Inferior parietal cortex (tissue), 1 donor: ENCODE results near the gene KIF13A.
"Not testable (repeated sequence)": the region's sequence is repeated elsewhere in the genome, so short reads cannot be mapped to it uniquely, and the experiment has no call there.

ENCODE experiments used
- DNase-seq: peaks from one replicate; pipeline ENCODE4 v3.0.0-alpha.2; 2016; ENCODE audit errors: extremely low spot score

The KIF13A gene

DNA sequence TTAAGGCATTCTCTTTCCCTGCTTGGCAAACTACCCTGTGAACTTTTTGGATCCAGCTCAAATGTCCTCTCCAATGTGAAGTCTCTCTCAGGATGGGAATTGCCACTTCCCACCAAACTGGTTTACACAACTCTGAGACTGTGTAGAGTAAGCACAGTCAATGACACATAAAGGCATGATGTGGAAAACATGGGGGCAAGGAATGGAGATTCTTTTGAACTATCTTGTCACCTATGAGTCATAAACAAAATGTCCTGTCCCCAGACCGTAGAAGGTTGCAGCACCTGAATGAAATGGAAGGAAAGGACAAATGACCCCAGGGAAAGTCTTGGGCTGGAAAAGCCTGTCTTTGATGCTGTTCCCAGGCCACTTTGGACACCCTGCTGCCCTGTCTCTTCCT lies 11.0 kb upstream of the KIF13A start:
- no peak for DNase-seq

DNA sequence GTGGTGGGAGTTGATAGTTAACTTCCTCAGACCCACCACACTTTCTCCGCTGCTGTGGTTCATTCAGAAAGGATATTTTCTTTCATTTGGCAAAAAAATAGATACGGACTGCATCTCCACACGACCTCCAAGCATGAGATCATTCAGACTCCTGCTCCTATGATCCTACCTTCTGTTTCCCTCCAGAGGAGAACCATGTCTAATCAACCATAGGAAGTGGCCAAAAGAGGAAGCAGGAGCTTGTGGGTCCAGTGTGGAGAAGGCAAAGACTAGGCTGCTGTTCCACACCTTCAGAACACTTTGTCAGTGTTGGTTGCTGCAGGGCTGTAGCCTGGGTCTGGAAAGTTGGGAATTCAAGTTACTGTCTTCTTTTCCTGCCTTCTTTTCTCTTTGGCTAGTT lies 10.6 kb upstream of the KIF13A start:
- no peak for DNase-seq

DNA sequence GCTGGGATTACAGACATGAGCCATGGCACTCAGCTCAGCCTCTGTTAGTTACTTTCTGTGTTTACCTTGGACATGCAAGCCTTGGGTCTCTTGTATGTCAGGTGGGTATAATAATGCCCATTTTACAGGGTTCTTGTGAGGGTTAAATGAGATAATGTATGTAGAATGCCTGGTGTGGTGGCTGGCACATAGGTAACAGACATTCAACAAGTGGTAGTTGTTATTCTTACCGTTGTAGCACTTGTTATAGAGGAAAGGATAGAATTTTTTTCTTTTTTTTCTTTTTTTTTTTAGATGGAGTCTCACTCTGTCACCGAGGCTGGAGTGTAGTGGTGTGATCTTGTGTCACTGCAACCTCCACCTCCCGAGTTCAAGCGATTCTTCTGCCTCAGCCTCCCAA lies 8.0 kb upstream of the KIF13A start:
- no peak for DNase-seq

DNA sequence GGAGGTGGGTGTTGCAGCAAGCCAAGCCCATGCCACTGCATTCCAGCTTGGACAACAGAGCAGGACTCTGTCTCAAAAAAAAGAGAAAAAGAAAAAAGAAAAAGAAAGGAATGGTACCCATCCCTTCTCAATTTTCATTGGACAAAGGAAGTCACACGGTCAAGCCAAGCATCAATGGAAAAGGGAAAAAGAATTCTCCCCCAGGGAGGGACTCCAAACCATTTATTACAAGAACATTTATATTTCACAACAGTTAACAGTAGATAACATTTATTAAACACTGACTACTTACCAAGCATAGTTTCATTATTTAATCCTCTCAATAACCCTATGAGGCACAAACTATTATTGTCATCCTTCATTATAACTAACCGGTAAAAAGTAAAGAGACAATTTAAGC lies 6.6 kb upstream of the KIF13A start:
- no peak for DNase-seq

DNA sequence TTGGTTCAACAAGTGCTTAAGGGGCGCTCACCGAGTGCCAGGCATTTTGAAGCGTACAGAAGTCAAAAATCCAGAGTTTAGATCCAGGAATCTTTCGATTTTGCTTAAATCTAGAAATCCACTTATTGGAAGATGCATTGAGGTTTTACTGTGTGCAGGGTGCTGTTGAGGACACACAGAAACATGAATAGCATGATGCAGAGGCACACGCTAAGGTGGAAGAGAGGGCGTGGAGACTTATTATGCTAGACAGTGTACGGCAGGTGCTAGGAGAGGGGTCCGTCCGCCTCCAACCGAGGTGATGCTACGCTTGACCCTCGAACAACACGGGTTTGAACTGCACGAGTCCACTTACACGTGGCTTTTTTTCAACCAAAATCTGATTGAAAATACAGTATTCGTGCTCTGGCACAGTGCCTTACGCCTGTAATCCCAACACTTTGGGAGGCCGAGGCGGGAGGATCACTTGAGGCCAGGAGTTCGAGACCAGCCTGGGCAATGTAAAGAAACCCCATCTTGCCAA lies 1.0 kb upstream of the KIF13A start:
- DNase-seq, result no peak

GRCh38 chr6:17987697-17988421 lies 424 bp upstream of the KIF13A start:
- peak; percentile 80 for DNase-seq

DNA sequence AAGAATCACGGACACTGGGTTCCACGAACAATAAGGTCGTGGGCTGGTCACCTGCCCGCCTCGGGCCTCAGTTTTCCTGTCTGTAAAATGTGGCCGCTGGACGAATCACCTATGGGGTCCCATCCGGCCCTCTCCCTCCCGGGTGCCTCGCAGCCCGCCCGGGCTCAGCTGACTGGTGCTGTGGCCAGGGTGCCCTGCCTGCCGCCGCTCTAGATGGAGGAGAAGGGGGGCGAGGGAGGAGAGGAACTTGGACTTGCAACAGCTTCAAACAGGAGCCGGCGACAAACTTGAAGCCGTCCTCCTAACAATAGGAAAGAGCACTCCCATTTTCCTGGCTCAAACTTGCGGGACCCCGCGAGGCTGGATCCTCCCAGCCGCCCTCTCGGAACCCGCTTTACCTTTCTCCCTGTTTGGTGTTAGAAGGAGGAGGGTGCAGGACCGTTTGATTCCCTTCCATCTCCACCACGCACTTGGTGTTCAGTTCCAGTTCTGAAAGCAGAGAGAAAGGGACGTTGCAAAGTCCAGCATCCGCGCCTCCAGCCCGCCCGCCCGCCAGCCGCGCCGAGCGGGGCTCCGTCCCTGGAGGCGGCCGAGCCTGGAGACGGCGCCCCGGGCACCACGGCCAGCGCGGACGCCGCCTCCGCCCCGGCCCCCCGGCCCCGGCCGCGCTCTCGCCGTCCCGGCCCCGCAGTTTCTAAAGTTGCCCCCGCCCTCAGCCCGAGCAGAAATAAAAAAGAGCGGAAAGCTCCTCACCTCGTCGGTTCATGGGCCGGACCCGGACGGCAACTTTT lies 584 bp downstream of the KIF13A start:
- DNase-seq, result peak; percentile 53

GRCh38 chr6:17985934-17986655 lies 1.3 kb downstream of the KIF13A start:
- peak; percentile 47 for DNase-seq

GRCh38 chr6:17984812-17985670 lies 2.4 kb downstream of the KIF13A start:
- DNase-seq, result peak; percentile 55

- no peak for DNase-seq
These were observed 3.0 kb downstream of the KIF13A start for GRCh38 chr6:17984399-17984798.

- DNase-seq, result no peak
These were observed 3.7 kb downstream of the KIF13A start for GRCh38 chr6:17983730-17984129.

GRCh38 chr6:17980329-17980728 lies 7.1 kb downstream of the KIF13A start:
- DNase-seq, result no peak

DNA sequence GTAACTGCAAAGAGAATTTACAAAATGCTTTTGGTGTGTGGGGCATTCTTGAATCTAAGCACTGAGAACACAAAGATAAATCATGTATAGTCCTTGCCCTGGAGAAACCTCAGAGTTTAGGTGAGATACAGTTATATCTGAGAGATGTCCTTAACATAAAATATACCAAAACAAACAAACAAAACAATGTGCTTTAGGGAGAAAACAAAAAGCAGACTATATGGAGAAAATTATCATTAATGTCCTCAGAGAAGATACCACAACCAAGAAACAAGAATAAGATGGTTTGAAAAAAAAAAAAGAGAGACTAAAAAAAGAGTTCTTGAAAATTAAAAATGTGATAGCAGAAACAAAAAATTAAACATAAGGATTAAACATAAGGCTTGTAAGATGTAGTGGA lies 8.0 kb downstream of the KIF13A start:
- DNase-seq, result no peak

GRCh38 chr6:17976258-17976657 lies 11.2 kb downstream of the KIF13A start:
- DNase-seq, result not testable (repeated sequence)

DNA sequence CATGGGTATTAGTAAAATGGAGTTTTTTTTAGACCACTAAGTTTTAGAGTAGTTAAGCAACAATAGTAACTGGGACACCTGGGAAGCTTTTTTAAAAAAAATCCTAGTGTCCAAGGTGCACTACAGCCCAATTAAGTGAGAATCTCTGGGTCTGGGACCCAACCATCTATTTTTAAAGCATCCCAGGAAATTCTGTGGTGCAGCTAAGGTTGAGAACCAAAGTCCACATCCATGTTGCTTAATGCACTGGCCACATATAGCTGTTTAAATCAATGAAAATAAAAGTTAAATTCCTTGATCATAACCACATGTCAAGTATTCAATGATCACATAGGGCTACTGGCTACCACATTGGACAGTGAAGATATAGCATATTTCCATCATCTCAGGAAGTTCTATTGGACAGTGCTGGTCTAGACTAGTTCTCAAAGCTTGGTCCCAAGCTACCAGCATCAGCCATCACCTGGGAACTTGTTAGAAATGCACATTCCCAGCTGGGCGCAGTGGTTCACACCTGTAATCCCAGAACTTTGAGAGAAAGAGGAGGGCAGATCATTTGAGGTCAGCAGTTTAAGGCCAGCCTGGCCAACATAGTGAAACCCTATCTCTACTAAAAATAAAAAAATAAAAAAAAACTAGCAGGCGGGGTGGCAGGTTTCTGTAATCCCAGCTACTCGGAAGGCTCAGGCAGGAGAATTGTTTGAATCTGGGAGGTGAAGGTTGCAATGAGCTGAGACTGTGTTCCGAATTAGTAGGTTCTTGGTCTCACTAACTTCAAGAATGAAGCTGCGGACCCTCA lies 12.7 kb downstream of the KIF13A start:
- no peak for DNase-seq

DNA sequence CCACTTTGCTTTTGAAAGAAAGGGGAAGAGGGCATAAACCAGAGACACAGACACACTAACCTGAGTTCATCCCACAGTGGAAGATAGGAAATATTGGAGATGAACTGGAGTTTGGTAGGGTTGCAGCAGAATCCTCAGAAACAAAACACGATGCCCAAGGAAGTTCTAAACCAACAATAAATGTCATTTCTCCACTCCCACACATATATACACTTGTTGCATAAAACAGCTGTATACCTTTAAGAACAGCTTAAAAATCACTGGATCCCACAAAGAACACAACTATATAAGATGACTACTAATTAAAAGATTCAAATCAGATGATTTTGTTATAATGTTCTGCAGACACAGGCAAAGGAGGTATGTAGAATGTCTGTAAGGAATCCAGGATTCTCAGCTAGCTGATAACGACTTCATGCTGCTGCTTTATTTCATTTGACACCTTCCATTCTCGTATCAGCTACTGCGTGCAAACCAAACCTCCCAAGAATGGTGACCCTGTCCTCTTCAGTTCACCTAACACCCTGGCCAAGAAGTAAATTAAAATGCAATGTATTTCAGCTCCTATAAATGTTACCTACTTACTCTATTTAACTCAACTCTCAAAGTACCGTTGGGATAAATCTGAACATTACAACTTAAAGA lies 14.3 kb downstream of the KIF13A start:
- DNase-seq, result no peak

- DNase-seq, result no peak
These were observed 15.1 kb downstream of the KIF13A start for GRCh38 chr6:17972074-17972952.

- DNase-seq, result no peak
These were observed 16.0 kb downstream of the KIF13A start for GRCh38 chr6:17971128-17972073.
